SK-N-SH (cell line): ENCODE measurements around the gene TFAP2E. TPM values are rescaled to one million over a fixed set of nuclear protein-coding genes. Genes with fewer than 3 reads are reported as not detected.
A peak's percentile ranks its signal among the peaks of the same experiment; 100 is the strongest.

Experiments used
- CTCF ChIA-PET: fragments of 300-600, 350-600 bp; formaldehyde crosslinking; extraction: SDS; loops from one replicate; lab custom pipeline; 2021; lab: Yijun Ruan, JAX
- POLR2A ChIA-PET: fragments of 350-600 bp; sonication (Branson Sonifier 250); formaldehyde crosslinking; extraction: SDS; loops from one replicate; lab custom pipeline; 2020; ENCODE audit warnings: antibody characterized with exemption, inconsistent platforms; lab: Yijun Ruan, JAX
- DNase-seq: peaks from one replicate; pipeline ENCODE4 v3.0.0; 2012
- H2AFZ ChIP-seq: fragments of 200-600 bp; sonication (generic); 2 replicates; pipeline ENCODE4 v1.8.1; 2016; ENCODE audit warnings: antibody characterized with exemption, mild to moderate bottlenecking, low read depth
- H3F3A ChIP-seq: fragments of 200-600 bp; sonication (generic); replicated peaks from 2 replicates; pipeline ENCODE3; 2016; ENCODE audit warnings: antibody characterized with exemption, mild to moderate bottlenecking; ENCODE audit not compliant: insufficient read depth
- H3K27ac ChIP-seq, 2 experiments: fragments of 200-500 bp in 1 of 2; fragments of 200-600 bp in 1 of 2; sonication (Bioruptor generic) in 1 of 2; sonication (generic), shearing (Covaris generic) in 1 of 2; 2 replicates each; pipeline versions ENCODE4 v1.5.1 to v1.6.1; 2014 to 2016; ENCODE audit warnings: low read depth in 2 of 2, inconsistent platforms in 1 of 2, low read length in 1 of 2, mild to moderate bottlenecking in 1 of 2, mixed read lengths in 1 of 2
- H3K27me3 ChIP-seq: fragments of 200-600 bp; sonication (generic), shearing (Covaris generic); 2 replicates; pipeline ENCODE4 v1.6.1; 2016; ENCODE audit warnings: mixed run types; ENCODE audit not compliant: insufficient read depth
- H3K36me3 ChIP-seq, 2 experiments: fragments of 200-500 bp in 1 of 2; fragments of 200-600 bp in 1 of 2; sonication (Bioruptor generic) in 1 of 2; sonication (generic) in 1 of 2; replicated peaks in 1 of 2; 2 replicates each; pipeline versions ENCODE3 to v1.5.1; 2014 to 2016; ENCODE audit warnings: low read length in 1 of 2, mild to moderate bottlenecking in 1 of 2; ENCODE audit not compliant: insufficient read depth in 2 of 2, control insufficient read depth in 1 of 2
- H3K4me1 ChIP-seq, 2 experiments: fragments of 200-500 bp in 1 of 2; fragments of 200-600 bp in 1 of 2; sonication (Bioruptor generic) in 1 of 2; sonication (generic), shearing (Covaris generic) in 1 of 2; 2 replicates each; pipeline versions ENCODE4 v1.5.1 to v1.6.1; 2014 to 2016; ENCODE audit warnings: low read depth in 1 of 2, low read length in 1 of 2, mixed run types in 1 of 2; ENCODE audit not compliant: insufficient read depth in 2 of 2, control insufficient read depth in 1 of 2
- H3K4me2 ChIP-seq: fragments of 200-600 bp; sonication (generic), shearing (Covaris generic); 2 replicates; pipeline ENCODE4 v1.6.1; 2017; ENCODE audit warnings: mixed run types
- H3K4me3 ChIP-seq, 2 experiments: fragments of 200-500 bp in 1 of 2; fragments of 200-600 bp in 1 of 2; sonication (Bioruptor generic) in 1 of 2; sonication (generic), shearing (Covaris generic) in 1 of 2; 2 replicates each; pipeline versions ENCODE4 v1.5.1 to v1.8.1; 2014 to 2016; ENCODE audit warnings: low read depth in 2 of 2, inconsistent platforms in 1 of 2, low read length in 1 of 2, mild to moderate bottlenecking in 1 of 2, mixed read lengths in 1 of 2, moderate library complexity in 1 of 2
- H3K79me2 ChIP-seq: fragments of 200-600 bp; sonication (generic); 2 replicates; pipeline ENCODE4 v1.8.1; 2017; ENCODE audit warnings: mild to moderate bottlenecking; ENCODE audit not compliant: insufficient read depth
- H3K9ac ChIP-seq: fragments of 200-600 bp; sonication (generic); 2 replicates; pipeline ENCODE4 v1.6.1; 2017; ENCODE audit warnings: mixed run types
- H3K9me2 ChIP-seq: fragments of 200-600 bp; sonication (generic); 2 replicates; pipeline ENCODE4 v1.6.1; 2017; ENCODE audit warnings: mixed run types
- H3K9me3 ChIP-seq: fragments of 200-600 bp; sonication (generic); 2 replicates; pipeline ENCODE4 v1.6.1; 2017; ENCODE audit warnings: mixed run types, mild to moderate bottlenecking, moderate library complexity
- H4K20me1 ChIP-seq: fragments of 200-600 bp; sonication (generic); 2 replicates; pipeline ENCODE4 v1.6.1; 2017; ENCODE audit warnings: mild to moderate bottlenecking, mixed run types; ENCODE audit not compliant: insufficient read depth
- CHD2 ChIP-seq: fragments of 150-350 bp; IDR thresholded peaks from 2 replicates; pipeline ENCODE4 v1.6.1; 2018; ENCODE audit warnings: low read length; ENCODE audit not compliant: partially characterized antibody
- ELF1 ChIP-seq: IDR thresholded peaks from 2 replicates; pipeline ENCODE4 v1.4.0; 2012
- EZH2phosphoT487 ChIP-seq: fragments of 200-600 bp; sonication (generic); IDR thresholded peaks from 2 replicates; pipeline ENCODE4 v1.6.1; 2017; ENCODE audit warnings: low read depth, mixed run types, mild to moderate bottlenecking, antibody characterized with exemption, moderate library complexity, borderline replicate concordance
- FOSL2 ChIP-seq: IDR thresholded peaks from 2 replicates; pipeline ENCODE4 v1.4.0; 2012; ENCODE audit warnings: low read depth, mild to moderate bottlenecking, moderate library complexity, borderline replicate concordance
- FOXJ3 ChIP-seq: sonication (generic); formaldehyde crosslinking; IDR thresholded peaks from 2 replicates; pipeline ENCODE4 v1.5.1; 2020; ENCODE audit warnings: mild to moderate bottlenecking, missing genetic modification reagents
- FOXM1 ChIP-seq: IDR thresholded peaks from 2 replicates; pipeline ENCODE4 v1.4.0; 2012; ENCODE audit warnings: low read depth, mild to moderate bottlenecking
- GATA2 ChIP-seq: sonication (generic); formaldehyde crosslinking; IDR thresholded peaks from 2 replicates; pipeline ENCODE4 v1.5.0; 2020; ENCODE audit warnings: mild to moderate bottlenecking, missing genetic modification reagents
- MEF2A ChIP-seq: IDR thresholded peaks from 2 replicates; pipeline ENCODE4 v1.4.0; 2012; ENCODE audit warnings: low read depth, borderline replicate concordance
- MXI1 ChIP-seq: IDR thresholded peaks from 2 replicates; pipeline ENCODE4 v1.6.1; 2012; ENCODE audit warnings: mild to moderate bottlenecking, low read depth, low read length, improper control_type of control experiment
- NFIC ChIP-seq: IDR thresholded peaks from 2 replicates; pipeline ENCODE4 v1.4.0; 2012; ENCODE audit warnings: borderline replicate concordance
- POLR2AphosphoS5 ChIP-seq: IDR thresholded peaks from 2 replicates; pipeline ENCODE4 v1.6.1; 2012; ENCODE audit warnings: low read depth, low read length
- RAD21 ChIP-seq: IDR thresholded peaks from 2 replicates; pipeline ENCODE4 v1.6.1; 2012; ENCODE audit warnings: mild to moderate bottlenecking, low read length
- RFX5 ChIP-seq: IDR thresholded peaks from 2 replicates; pipeline ENCODE4 v1.6.1; 2012; ENCODE audit warnings: mild to moderate bottlenecking, improper control_type of control experiment, low read length
- RXRA ChIP-seq: IDR thresholded peaks from 2 replicates; pipeline ENCODE4 v1.4.0; 2012; ENCODE audit warnings: low read depth, mild to moderate bottlenecking, borderline replicate concordance
- SIN3A ChIP-seq: IDR thresholded peaks from 2 replicates; pipeline ENCODE4 v1.6.1; 2012; ENCODE audit warnings: low read depth, mild to moderate bottlenecking, low read length, moderate library complexity, borderline replicate concordance
- TAF1 ChIP-seq: IDR thresholded peaks from 2 replicates; pipeline ENCODE4 v1.6.1; 2012; ENCODE audit warnings: low read depth, mild to moderate bottlenecking, low read length, moderate library complexity, borderline replicate concordance
- TCF12 ChIP-seq: IDR thresholded peaks from 2 replicates; pipeline ENCODE4 v1.4.0; 2012
- TEAD4 ChIP-seq: IDR thresholded peaks from 2 replicates; pipeline ENCODE4 v1.4.0; 2012; ENCODE audit warnings: mild to moderate bottlenecking, borderline replicate concordance; ENCODE audit not compliant: insufficient read depth
- YY1 ChIP-seq: IDR thresholded peaks from 2 replicates; pipeline ENCODE4 v1.4.0; 2012; ENCODE audit warnings: low read depth, mild to moderate bottlenecking
- WGBS: methylation state at CpG from one replicate; pipeline ENCODE4 v1.1.6; 2017; ENCODE audit warnings: low lambda C conversion rate; 5-methylcytosine and 5-hydroxymethylcytosine counted together
- polyA plus RNA-seq, 3 experiments: library from polyadenylated mRNA; depleted of rRNA; stranded (reverse); fragments of >200 nt; gene quantifications; 2 replicates each; pipeline ENCODE4 v1.2.3, GENCODE V29; 2012
- TF ChIP-seq, protein P1 (sequence below): IDR thresholded peaks from 2 replicates; pipeline ENCODE4 v1.4.0; 2012; ENCODE audit warnings: low read depth, borderline replicate concordance
- TF ChIP-seq, protein P2 (sequence below): IDR thresholded peaks from 2 replicates; pipeline ENCODE4 v1.6.1; 2012; ENCODE audit warnings: mild to moderate bottlenecking, low read depth, low read length, moderate library complexity
- TF ChIP-seq, protein P3 (sequence below): IDR thresholded peaks from 2 replicates; pipeline ENCODE4 v1.4.0; 2012; ENCODE audit warnings: low read depth, borderline replicate concordance
- TF ChIP-seq, protein P4 (sequence below): IDR thresholded peaks from 2 replicates; pipeline ENCODE4 v1.4.0; 2012; ENCODE audit warnings: low read depth

The TFAP2E gene
- polyA plus RNA-seq, 1 of the 3 experiments (the other 2 are of a cell fraction) = 0.59 TPM

DNA sequence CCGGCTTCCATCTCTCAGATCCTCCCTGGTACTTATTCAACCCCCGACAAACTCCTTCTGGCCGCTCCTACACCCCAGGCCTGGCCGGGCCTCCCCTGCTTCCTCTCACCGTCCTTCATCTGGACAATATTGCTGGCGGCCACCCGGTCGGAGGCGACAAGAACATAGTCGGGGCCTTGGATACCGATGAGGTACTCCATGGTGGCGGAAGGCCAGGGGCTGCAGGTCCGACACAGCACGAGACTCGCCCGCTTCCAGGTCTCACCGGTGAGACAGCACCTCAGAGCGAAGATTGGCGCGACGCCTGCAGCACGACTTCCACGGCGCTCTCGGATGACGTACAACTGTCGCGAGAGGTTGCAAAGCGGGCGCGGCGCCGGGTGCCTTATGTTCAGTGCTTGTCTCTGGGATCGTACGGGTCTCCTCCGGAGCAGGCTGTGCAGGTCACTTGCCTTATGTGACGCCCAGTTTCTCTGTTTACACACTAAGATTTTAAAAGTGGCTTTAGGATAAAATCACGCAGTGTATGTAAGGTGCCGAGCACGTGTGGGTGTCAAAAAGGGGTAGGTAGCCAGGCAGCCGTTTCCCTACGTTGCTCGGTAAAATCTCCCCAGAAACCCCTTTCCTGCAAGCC, 68.2 kb downstream of the TFAP2E start, which contains the start of gene PSMB2:
Gene PSMB2 (minus strand): TSS at position 294 of the 634 bp plus-strand sequence. CDS start 94 bp downstream, at position 200.
- Histone ChIP-seq H3K4me2 (peak within 1 kb of the TSS; percentile 86), H3K4me3 (peak within 1 kb of the TSS; percentile 62 to 75), H4K20me1 (no peaks in the 10 kb centered on the region), H3K36me3 (peaks cover under 1 to 12% of the 10 kb centered on the region in 2 experiments), H2AFZ (peak within 1 kb of the TSS; percentile 100), H3K79me2 (peaks cover 50% of the 10 kb centered on the region), H3F3A (peaks cover 51% of the 10 kb centered on the region), H3K9ac (peak within 1 kb of the TSS; percentile 85), H3K27ac (peak within 1 kb of the TSS; percentile 76 to 85), H3K27me3 (peaks cover 5% of the 10 kb centered on the region; the same call in 1 of the 2 replicates)
- peak; percentile 85 for DNase-seq
- POLR2A ChIA-PET = interaction anchor here (0.5 to 0.9 kb wide), 2 partner anchors 74 to 476 kb away, joined by 3 to 4 read pairs; no protein-coding TSS in a partner anchor
- TF ChIP-seq MXI1 (peak; percentile 96), ELF1 (peak; percentile 51), NFIC (peak; percentile 73), RXRA (no peak), POLR2AphosphoS5 (peak; percentile 96), TCF12 (no peak), YY1 (peak; percentile 25; the same call in 1 of the 2 replicates), MEF2A (no peak), EZH2phosphoT487 (no peak), RAD21 (no peak), GATA2 (no peak), RFX5 (no peak), FOXM1 (no peak), CHD2 (peak; percentile 99), FOXJ3 (CRISPR knock-in tag) (0 out of 2 replicates have a peak, but pooled peaks have one; percentile 21), TAF1 (peak; percentile 89), FOSL2 (no peak), SIN3A (peak; percentile 98), TEAD4 (no peak)
- TF ChIP-seq, protein P1, sequence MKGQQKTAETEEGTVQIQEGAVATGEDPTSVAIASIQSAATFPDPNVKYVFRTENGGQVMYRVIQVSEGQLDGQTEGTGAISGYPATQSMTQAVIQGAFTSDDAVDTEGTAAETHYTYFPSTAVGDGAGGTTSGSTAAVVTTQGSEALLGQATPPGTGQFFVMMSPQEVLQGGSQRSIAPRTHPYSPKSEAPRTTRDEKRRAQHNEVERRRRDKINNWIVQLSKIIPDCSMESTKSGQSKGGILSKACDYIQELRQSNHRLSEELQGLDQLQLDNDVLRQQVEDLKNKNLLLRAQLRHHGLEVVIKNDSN = no peak
- TF ChIP-seq, protein P2, sequence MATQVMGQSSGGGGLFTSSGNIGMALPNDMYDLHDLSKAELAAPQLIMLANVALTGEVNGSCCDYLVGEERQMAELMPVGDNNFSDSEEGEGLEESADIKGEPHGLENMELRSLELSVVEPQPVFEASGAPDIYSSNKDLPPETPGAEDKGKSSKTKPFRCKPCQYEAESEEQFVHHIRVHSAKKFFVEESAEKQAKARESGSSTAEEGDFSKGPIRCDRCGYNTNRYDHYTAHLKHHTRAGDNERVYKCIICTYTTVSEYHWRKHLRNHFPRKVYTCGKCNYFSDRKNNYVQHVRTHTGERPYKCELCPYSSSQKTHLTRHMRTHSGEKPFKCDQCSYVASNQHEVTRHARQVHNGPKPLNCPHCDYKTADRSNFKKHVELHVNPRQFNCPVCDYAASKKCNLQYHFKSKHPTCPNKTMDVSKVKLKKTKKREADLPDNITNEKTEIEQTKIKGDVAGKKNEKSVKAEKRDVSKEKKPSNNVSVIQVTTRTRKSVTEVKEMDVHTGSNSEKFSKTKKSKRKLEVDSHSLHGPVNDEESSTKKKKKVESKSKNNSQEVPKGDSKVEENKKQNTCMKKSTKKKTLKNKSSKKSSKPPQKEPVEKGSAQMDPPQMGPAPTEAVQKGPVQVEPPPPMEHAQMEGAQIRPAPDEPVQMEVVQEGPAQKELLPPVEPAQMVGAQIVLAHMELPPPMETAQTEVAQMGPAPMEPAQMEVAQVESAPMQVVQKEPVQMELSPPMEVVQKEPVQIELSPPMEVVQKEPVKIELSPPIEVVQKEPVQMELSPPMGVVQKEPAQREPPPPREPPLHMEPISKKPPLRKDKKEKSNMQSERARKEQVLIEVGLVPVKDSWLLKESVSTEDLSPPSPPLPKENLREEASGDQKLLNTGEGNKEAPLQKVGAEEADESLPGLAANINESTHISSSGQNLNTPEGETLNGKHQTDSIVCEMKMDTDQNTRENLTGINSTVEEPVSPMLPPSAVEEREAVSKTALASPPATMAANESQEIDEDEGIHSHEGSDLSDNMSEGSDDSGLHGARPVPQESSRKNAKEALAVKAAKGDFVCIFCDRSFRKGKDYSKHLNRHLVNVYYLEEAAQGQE = 0 out of 2 replicates have a peak, but pooled peaks have one; percentile 26
- TF ChIP-seq, protein P3, sequence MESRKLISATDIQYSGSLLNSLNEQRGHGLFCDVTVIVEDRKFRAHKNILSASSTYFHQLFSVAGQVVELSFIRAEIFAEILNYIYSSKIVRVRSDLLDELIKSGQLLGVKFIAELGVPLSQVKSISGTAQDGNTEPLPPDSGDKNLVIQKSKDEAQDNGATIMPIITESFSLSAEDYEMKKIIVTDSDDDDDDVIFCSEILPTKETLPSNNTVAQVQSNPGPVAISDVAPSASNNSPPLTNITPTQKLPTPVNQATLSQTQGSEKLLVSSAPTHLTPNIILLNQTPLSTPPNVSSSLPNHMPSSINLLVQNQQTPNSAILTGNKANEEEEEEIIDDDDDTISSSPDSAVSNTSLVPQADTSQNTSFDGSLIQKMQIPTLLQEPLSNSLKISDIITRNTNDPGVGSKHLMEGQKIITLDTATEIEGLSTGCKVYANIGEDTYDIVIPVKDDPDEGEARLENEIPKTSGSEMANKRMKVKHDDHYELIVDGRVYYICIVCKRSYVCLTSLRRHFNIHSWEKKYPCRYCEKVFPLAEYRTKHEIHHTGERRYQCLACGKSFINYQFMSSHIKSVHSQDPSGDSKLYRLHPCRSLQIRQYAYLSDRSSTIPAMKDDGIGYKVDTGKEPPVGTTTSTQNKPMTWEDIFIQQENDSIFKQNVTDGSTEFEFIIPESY = peak; percentile 98
- TF ChIP-seq, protein P4, sequence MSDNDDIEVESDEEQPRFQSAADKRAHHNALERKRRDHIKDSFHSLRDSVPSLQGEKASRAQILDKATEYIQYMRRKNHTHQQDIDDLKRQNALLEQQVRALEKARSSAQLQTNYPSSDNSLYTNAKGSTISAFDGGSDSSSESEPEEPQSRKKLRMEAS = peak; percentile 87
- TF ChIP-seq, all 33 proteins: peak for 12
- H3K4me1 ChIP-seq = peaks cover 6 to 12% of the 10 kb centered on the region in 2 experiments; a peak in 3 of 4 replicates
- no peaks in the 10 kb centered on the region for H3K9me2 ChIP-seq
- CTCF ChIA-PET = interaction anchor here (1.1 to 2.5 kb wide), 2 partner anchors 16 to 74 kb away, joined by 3 to 7 read pairs; no protein-coding TSS in a partner anchor
- 0 out of 2 replicates have a peak, but pooled peaks cover 4% of the 10 kb centered on the region for H3K9me3 ChIP-seq
- WGBS = 0% methylated on average over 31 of the region's 43 CpGs
